ENCODE measurements around the gene NKAIN2.

- TF ChIP-seq, protein P1, sequence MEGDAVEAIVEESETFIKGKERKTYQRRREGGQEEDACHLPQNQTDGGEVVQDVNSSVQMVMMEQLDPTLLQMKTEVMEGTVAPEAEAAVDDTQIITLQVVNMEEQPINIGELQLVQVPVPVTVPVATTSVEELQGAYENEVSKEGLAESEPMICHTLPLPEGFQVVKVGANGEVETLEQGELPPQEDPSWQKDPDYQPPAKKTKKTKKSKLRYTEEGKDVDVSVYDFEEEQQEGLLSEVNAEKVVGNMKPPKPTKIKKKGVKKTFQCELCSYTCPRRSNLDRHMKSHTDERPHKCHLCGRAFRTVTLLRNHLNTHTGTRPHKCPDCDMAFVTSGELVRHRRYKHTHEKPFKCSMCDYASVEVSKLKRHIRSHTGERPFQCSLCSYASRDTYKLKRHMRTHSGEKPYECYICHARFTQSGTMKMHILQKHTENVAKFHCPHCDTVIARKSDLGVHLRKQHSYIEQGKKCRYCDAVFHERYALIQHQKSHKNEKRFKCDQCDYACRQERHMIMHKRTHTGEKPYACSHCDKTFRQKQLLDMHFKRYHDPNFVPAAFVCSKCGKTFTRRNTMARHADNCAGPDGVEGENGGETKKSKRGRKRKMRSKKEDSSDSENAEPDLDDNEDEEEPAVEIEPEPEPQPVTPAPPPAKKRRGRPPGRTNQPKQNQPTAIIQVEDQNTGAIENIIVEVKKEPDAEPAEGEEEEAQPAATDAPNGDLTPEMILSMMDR (IDR thresholded peaks at IDR 0.05): no peak
- TF ChIP-seq POLR2A (IDR thresholded peaks at IDR 0.05): no peak
Observed at GRCh38 chr6:124671324-124671723, 867.7 kb downstream of the NKAIN2 start.
